H1 (cell line): ENCODE data around the gene DEGS2. TPM values are rescaled to one million over a fixed set of nuclear protein-coding genes. Genes with fewer than 3 reads are reported as not detected.

Experiments
- CTCF ChIA-PET: fragments of 300-600 bp; sonication (Branson Sonifier 250); formaldehyde crosslinking; loops from one replicate; lab custom pipeline; 2021; ENCODE audit not compliant: partially characterized antibody; lab: Charles Lee
- POLR2A ChIA-PET: fragments of 300-600 bp; sonication (Branson Sonifier 250); formaldehyde crosslinking; loops from one replicate; lab custom pipeline; 2021; ENCODE audit warnings: inconsistent platforms; ENCODE audit not compliant: partially characterized antibody; lab: Charles Lee
- DNase-seq, 2 experiments: peaks; one replicate each; pipeline versions ENCODE4 v3.0.0 to v3.0.0-alpha.2; 2010 to 2022; ENCODE audit warnings: low spot score in 2 of 2, low read depth in 1 of 2, mixed read lengths in 1 of 2
- FAIRE-seq: peaks from 2 replicates; lab custom pipeline; 2011; peaks lifted over from hg19 to GRCh38; lab: Jason Lieb, UNC
- H2AFZ ChIP-seq: 2 replicates; pipeline ENCODE4 v1.8.1; 2012; ENCODE audit warnings: low read length, inconsistent platforms
- H2AK5ac ChIP-seq: 2 replicates; pipeline ENCODE4 v1.6.1; 2013; ENCODE audit warnings: low read depth, low read length
- H2BK120ac ChIP-seq: replicated peaks from 2 replicates; pipeline ENCODE3; 2013; ENCODE audit warnings: low read depth, low read length, inconsistent platforms
- H2BK12ac ChIP-seq: 2 replicates; pipeline ENCODE4 v1.6.1; 2013; ENCODE audit warnings: low read depth, low read length
- H2BK15ac ChIP-seq: 2 replicates; pipeline ENCODE4 v1.6.1; 2013; ENCODE audit warnings: low read length
- H2BK20ac ChIP-seq: 2 replicates; pipeline ENCODE4 v1.6.1; 2013; ENCODE audit warnings: low read length
- H2BK5ac ChIP-seq: 2 replicates; pipeline ENCODE4 v1.6.1; 2013; ENCODE audit warnings: low read depth, low read length
- H3K14ac ChIP-seq: 2 replicates; pipeline ENCODE4 v1.6.1; 2013; ENCODE audit warnings: inconsistent platforms; ENCODE audit not compliant: insufficient read length
- H3K18ac ChIP-seq: 2 replicates; pipeline ENCODE4 v1.6.1; 2013; ENCODE audit warnings: low read length; ENCODE audit errors: extremely low read depth
- H3K23ac ChIP-seq: 2 replicates; pipeline ENCODE4 v1.6.1; 2013; ENCODE audit warnings: inconsistent platforms; ENCODE audit not compliant: insufficient read length
- H3K23me2 ChIP-seq: 2 replicates; pipeline ENCODE4 v1.6.1; 2013; ENCODE audit warnings: low read depth, low read length
- H3K27ac ChIP-seq: 2 replicates; pipeline ENCODE4 v1.6.1; 2011; ENCODE audit warnings: low read depth, low read length, inconsistent platforms
- H3K27me3 ChIP-seq, 4 experiments: replicated peaks in 1 of 4; 1 replicate in 1 of 4; 2 replicates in 3 of 4; pipeline versions ENCODE4 v1.6.1 to v1.8.1; 2011 to 2013; ENCODE audit warnings: low read length in 3 of 4, mild to moderate bottlenecking in 3 of 4, inconsistent platforms in 2 of 4, mixed read lengths in 2 of 4, moderate library complexity in 1 of 4; ENCODE audit not compliant: control insufficient read depth in 3 of 4, insufficient read depth in 3 of 4; ENCODE audit errors: extremely low read depth in 1 of 4
- H3K36me3 ChIP-seq, 4 experiments: 2 replicates each; pipeline versions ENCODE4 v1.6.1 to v1.8.1; 2011 to 2013; ENCODE audit warnings: mild to moderate bottlenecking in 4 of 4, low read length in 3 of 4, moderate library complexity in 2 of 4, control low read depth in 1 of 4, inconsistent platforms in 1 of 4; ENCODE audit not compliant: insufficient read depth in 4 of 4, control insufficient read depth in 2 of 4
- H3K4ac ChIP-seq: replicated peaks from 2 replicates; pipeline ENCODE3; 2013; ENCODE audit warnings: low read length, low read depth, mixed read lengths, inconsistent platforms; ENCODE audit not compliant: insufficient read length
- H3K4me1 ChIP-seq, 4 experiments: replicated peaks in 1 of 4; 1 replicate in 1 of 4; 2 replicates in 3 of 4; pipeline versions ENCODE4 v1.6.1 to v1.8.1; 2011 to 2013; ENCODE audit warnings: low read length in 3 of 4, inconsistent platforms in 2 of 4, mixed read lengths in 1 of 4; ENCODE audit not compliant: insufficient read depth in 4 of 4, control insufficient read depth in 3 of 4
- H3K4me2 ChIP-seq, 2 experiments: 2 replicates each; pipeline versions ENCODE4 v1.6.1 to v1.8.1; 2011 to 2013; ENCODE audit warnings: low read depth in 2 of 2, low read length in 2 of 2, control low read depth in 1 of 2, inconsistent platforms in 1 of 2, mild to moderate bottlenecking in 1 of 2; ENCODE audit not compliant: insufficient read depth in 1 of 2
- H3K4me3 ChIP-seq, 4 experiments: fragments of 200-600, 300-600 bp in 1 of 4; sonication (generic), shearing (Covaris generic), sonication (Bioruptor Twin) in 1 of 4; 2 replicates each; pipeline versions ENCODE4 v1.5.1 to v1.8.1; 2011 to 2016; ENCODE audit warnings: low read length in 4 of 4, low read depth in 3 of 4, control low read depth in 2 of 4, inconsistent platforms in 2 of 4, mild to moderate bottlenecking in 2 of 4, mixed read lengths in 1 of 4, moderate library complexity in 1 of 4; ENCODE audit not compliant: insufficient read depth in 2 of 4; ENCODE audit errors: extremely low read depth in 1 of 4
- H3K56ac ChIP-seq: replicated peaks from 2 replicates; pipeline ENCODE3; 2013; ENCODE audit warnings: low read depth, mild to moderate bottlenecking, mixed read lengths, low read length, inconsistent platforms; ENCODE audit not compliant: insufficient read length
- H3K79me1 ChIP-seq: 2 replicates; pipeline ENCODE4 v1.6.1; 2013; ENCODE audit warnings: low read depth, low read length, control low read depth
- H3K79me2 ChIP-seq, 2 experiments: 2 replicates each; pipeline versions ENCODE4 v1.6.1 to v1.8.1; 2012 to 2013; ENCODE audit warnings: low read length in 2 of 2, mild to moderate bottlenecking in 2 of 2, inconsistent platforms in 1 of 2; ENCODE audit not compliant: insufficient read depth in 2 of 2, control insufficient read depth in 1 of 2
- H3K9ac ChIP-seq, 4 experiments: replicated peaks in 1 of 4; 1 replicate in 1 of 4; 2 replicates in 3 of 4; pipeline versions ENCODE4 v1.6.1 to v1.8.1; 2011 to 2013; ENCODE audit warnings: low read depth in 3 of 4, low read length in 3 of 4, control low read depth in 2 of 4, mild to moderate bottlenecking in 2 of 4, moderate library complexity in 2 of 4, inconsistent platforms in 1 of 4; ENCODE audit errors: extremely low read depth in 1 of 4
- H3K9me3 ChIP-seq, 2 experiments: 2 replicates each; pipeline versions ENCODE4 v1.6.1 to v1.8.1; 2012 to 2013; ENCODE audit warnings: mild to moderate bottlenecking in 2 of 2, moderate library complexity in 2 of 2, control low read depth in 1 of 2, inconsistent platforms in 1 of 2, low read depth in 1 of 2, low read length in 1 of 2, mixed read lengths in 1 of 2; ENCODE audit not compliant: insufficient read depth in 2 of 2
- H4K20me1 ChIP-seq, 2 experiments: replicated peaks in 1 of 2; 2 replicates each; pipeline versions ENCODE3 to v1.8.1; 2011 to 2013; ENCODE audit warnings: inconsistent platforms in 2 of 2, low read length in 2 of 2, mild to moderate bottlenecking in 1 of 2; ENCODE audit not compliant: insufficient read depth in 2 of 2, control insufficient read depth in 1 of 2
- H4K5ac ChIP-seq: 2 replicates; pipeline ENCODE4 v1.6.1; 2013; ENCODE audit warnings: low read length, low read depth, mixed read lengths, inconsistent platforms; ENCODE audit not compliant: insufficient read length
- H4K8ac ChIP-seq: 2 replicates; pipeline ENCODE4 v1.8.0; 2013; ENCODE audit warnings: mild to moderate bottlenecking, moderate library complexity, low read length, inconsistent platforms; ENCODE audit not compliant: insufficient read depth; ENCODE audit errors: extremely low read depth
- H4K91ac ChIP-seq: replicated peaks from 2 replicates; pipeline ENCODE3; 2013; ENCODE audit warnings: low read length, mixed read lengths, inconsistent platforms; ENCODE audit not compliant: insufficient read length
- EZH2 ChIP-seq: fragments of 200-600 bp; sonication (generic); IDR thresholded peaks from 2 replicates; pipeline ENCODE4 v1.7.1; 2012; ENCODE audit warnings: low read depth, mild to moderate bottlenecking, moderate library complexity, low read length, inconsistent platforms; ENCODE audit not compliant: severe bottlenecking
- SAP30 ChIP-seq: fragments of 300-600 bp; sonication (generic); IDR thresholded peaks from 2 replicates; pipeline ENCODE4 v1.7.1; 2012; ENCODE audit warnings: low read length, moderate library complexity, mild to moderate bottlenecking, inconsistent platforms; ENCODE audit not compliant: insufficient read depth, insufficient replicate concordance
- SP2 ChIP-seq: IDR thresholded peaks from 2 replicates; pipeline ENCODE4 v1.6.1; 2012; ENCODE audit warnings: mild to moderate bottlenecking, low read length, inconsistent platforms
- WGBS, 2 experiments: shearing (Covaris generic) in 1 of 2; methylation state at CpG; one replicate each; pipeline versions ENCODE4 v1.1.6 to v1.1.7; 2013 to 2015; ENCODE audit warnings: low lambda C conversion rate in 2 of 2, mixed read lengths in 2 of 2, inconsistent platforms in 1 of 2, low coverage in 1 of 2, missing lambda C conversion rate in 1 of 2; ENCODE audit not compliant: insufficient replicate concordance in 2 of 2, insufficient coverage in 1 of 2, insufficient read length in 1 of 2; ENCODE audit errors: extremely low coverage in 1 of 2, missing lambda C conversion rate in 1 of 2; 5-methylcytosine and 5-hydroxymethylcytosine counted together
- polyA plus RNA-seq, 7 experiments: library from polyadenylated mRNA; depleted of rRNA in 3 of 7; stranded (reverse) in 5 of 7; unstranded in 2 of 7; fragments of >200 nt in 5 of 7; fragments of 200-250 nt in 2 of 7; gene quantifications; 1 replicate in 5 of 7; 2 replicates in 1 of 7; 4 replicates in 1 of 7; pipeline versions ENCODE4 v1.2.1 to v1.2.3, GENCODE V29; 2011 to 2013; ENCODE audit warnings: missing spikeins in 2 of 7, mixed read lengths in 2 of 7
- total RNA-seq: library from RNA; stranded (reverse); fragmentation: NEBNext Ultra II Directional; extraction: Animal tissue kit (Norgen Biotek cat#: 25700); gene quantifications from 2 replicates; pipeline ENCODE4 v1.2.1, GENCODE V29; 2021

The DEGS2 gene
- total and polyA plus RNA-seq, 2 of the 8 experiments (the other 6 are each of a cell fraction or from before 2014, with no cell fraction given): 0.61 to 0.82 TPM

DNA sequence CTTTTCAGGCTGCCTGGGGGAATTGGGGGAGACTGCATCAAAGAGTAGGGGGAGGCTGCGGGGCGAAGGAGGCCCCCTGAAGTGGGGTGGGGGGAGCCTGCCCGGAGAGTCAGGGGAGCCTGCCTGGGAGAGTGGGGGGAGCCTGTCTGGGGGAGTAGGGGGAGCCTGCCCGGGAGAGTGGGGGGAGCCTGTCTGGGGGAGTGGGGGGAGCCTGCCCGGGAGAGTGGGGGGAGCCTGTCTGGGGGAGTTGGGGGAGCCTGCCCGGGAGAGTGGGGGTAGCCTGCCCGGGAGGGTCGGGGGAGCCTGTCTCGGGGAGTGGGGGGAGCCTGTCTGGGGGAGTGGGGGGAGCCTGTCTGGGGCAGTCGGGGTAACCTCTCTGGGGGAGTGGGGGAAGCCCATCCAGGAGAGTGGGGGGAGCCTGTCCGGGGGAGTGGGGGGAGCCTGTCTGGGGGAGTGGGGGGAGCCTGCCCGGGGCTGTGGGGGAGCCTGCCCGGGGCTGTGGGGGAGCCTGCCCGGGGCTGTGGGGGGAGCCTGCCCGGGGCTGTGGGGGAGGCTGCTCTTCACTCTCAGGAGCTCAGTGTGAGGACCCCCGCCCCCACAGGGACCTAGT is 6.5 kb upstream of the DEGS2 start:
- Histone ChIP-seq H4K5ac (no peak overlapping the region), H3K79me2 (no peaks in the 10 kb centered on the region), H2AK5ac (no peak overlapping the region), H2BK15ac (no peak overlapping the region), H3K27ac (no peak overlapping the region), H3K9ac (no peak overlapping the region), H3K4me1 (peaks cover 0 to 8% (median 1%) of the 10 kb centered on the region in 4 experiments; a peak in 4 of 7 replicates), H3K18ac (no peak overlapping the region), H3K4ac (no peak overlapping the region), H3K4me3 (peak overlapping the region in 3 of 4 experiments; percentile 5 to 52 (median 19); a peak in 4 of 8 replicates), H3K23ac (no peak overlapping the region), H2BK20ac (no peak overlapping the region), H3K14ac (no peak overlapping the region), H3K79me1 (no peaks in the 10 kb centered on the region), H2BK5ac (no peak overlapping the region)
- no CpG with 5 or more reads among the region's 16 CpGs for WGBS, 2 experiments
- CTCF ChIA-PET: interaction anchor here (1.1 to 1.8 kb wide), 3 partner anchors 11 to 32 kb away, joined by 5 to 7 read pairs (median 7); no protein-coding TSS in a partner anchor
- POLR2A ChIA-PET: interaction anchor here (0.5 to 1.2 kb wide), 2 partner anchors 10 to 22 kb away, joined by 3 read pairs; no protein-coding TSS in a partner anchor
- DNase-seq: no peak
- TF ChIP-seq SP2 (no peak), SAP30 (no peak), EZH2 (peak; percentile 2)
- TF ChIP-seq, all 59 proteins: peak for 1
- H2BK120ac ChIP-seq: no peak overlapping the region
- H4K20me1 ChIP-seq: no peaks in the 10 kb centered on the region
- peak overlapping the region; percentile 60; the same call in 1 of the 2 replicates for H2AFZ ChIP-seq
- H3K9me3 ChIP-seq: no peaks in the 10 kb centered on the region
- H4K8ac ChIP-seq: peak overlapping the region; percentile 54; the same call in 1 of the 2 replicates
- no peak overlapping the region for H3K56ac ChIP-seq
- no peak overlapping the region for H4K91ac ChIP-seq
- H3K27me3 ChIP-seq: peaks cover 0 to 17% (median 16%) of the 10 kb centered on the region in 4 experiments; a peak in 5 of 7 replicates
- FAIRE-seq: no peak
- peaks cover 18% of the 10 kb centered on the region; the same call in 1 of the 2 replicates for H3K23me2 ChIP-seq
- no peaks in the 10 kb centered on the region for H3K36me3 ChIP-seq
- H3K4me2 ChIP-seq: peak overlapping the region; percentile 35 to 67
- no peak overlapping the region for H2BK12ac ChIP-seq
